ENCODE results near the gene CTNNA3.
A peak's percentile ranks its signal among the peaks of the same experiment; 100 is the strongest.

The CTNNA3 gene

GRCh38 chr10:67521546-67521945 lies 174.4 kb downstream of the CTNNA3 start:
- TF ChIP-seq CTCF (IDR thresholded peaks at IDR 0.05; ENCODE audit: control insufficient read depth, extremely low read depth, insufficient read depth): no peak
- DNase-seq (ENCODE audit: low read depth): no peak

GRCh38 chr10:67520924-67521520 lies 175.0 kb downstream of the CTNNA3 start:
- peak; percentile 70 for DNase-seq (ENCODE audit: low read depth)
- H3K4me3 ChIP-seq (ENCODE audit: low read depth, low read length): no peak overlapping the region
- TF ChIP-seq CTCF (IDR thresholded peaks at IDR 0.05; ENCODE audit: control insufficient read depth, extremely low read depth, insufficient read depth): peak; percentile 89

More at GRCh38 chr10:67521546-67521945, 174.4 kb downstream of the CTNNA3 start:
- H3K4me3 ChIP-seq (ENCODE audit: low read depth, low read length): no peak overlapping the region

GRCh38 chr10:67519434-67519833 lies 176.6 kb downstream of the CTNNA3 start:
- no peak for DNase-seq (ENCODE audit: low read depth)

GRCh38 chr10:67518756-67519155 lies 177.2 kb downstream of the CTNNA3 start:
- no peak for DNase-seq (ENCODE audit: low read depth)
- no peak overlapping the region for H3K4me3 ChIP-seq (ENCODE audit: low read depth, low read length)
- TF ChIP-seq CTCF (IDR thresholded peaks at IDR 0.05; ENCODE audit: control insufficient read depth, extremely low read depth, insufficient read depth): no peak

More at GRCh38 chr10:67519434-67519833, 176.6 kb downstream of the CTNNA3 start:
- no peak for TF ChIP-seq CTCF (IDR thresholded peaks at IDR 0.05; ENCODE audit: control insufficient read depth, extremely low read depth, insufficient read depth)
- no peak overlapping the region for H3K4me3 ChIP-seq (ENCODE audit: low read depth, low read length)

- DNase-seq (ENCODE audit: low read depth): no peak
- no peak for TF ChIP-seq CTCF (IDR thresholded peaks at IDR 0.05; ENCODE audit: control insufficient read depth, extremely low read depth, insufficient read depth)
- no peak overlapping the region for H3K4me3 ChIP-seq (ENCODE audit: low read depth, low read length)
Measured at GRCh38 chr10:67518043-67518442, 178.0 kb downstream of the CTNNA3 start.

GRCh38 chr10:67506757-67507091 lies 189.3 kb downstream of the CTNNA3 start:
- DNase-seq (ENCODE audit: low read depth): no peak
- no peak for TF ChIP-seq CTCF (IDR thresholded peaks at IDR 0.05; ENCODE audit: control insufficient read depth, extremely low read depth, insufficient read depth)
- H3K4me3 ChIP-seq (ENCODE audit: low read depth, low read length): no peak overlapping the region

- peak; percentile 30 for TF ChIP-seq CTCF (IDR thresholded peaks at IDR 0.05; ENCODE audit: control insufficient read depth, extremely low read depth, insufficient read depth)
- no peak for DNase-seq (ENCODE audit: low read depth)
- no peak overlapping the region for H3K4me3 ChIP-seq (ENCODE audit: low read depth, low read length)
Measured at GRCh38 chr10:67506083-67506756, 189.8 kb downstream of the CTNNA3 start.

Data from LNCaP clone FGC (cell line).